Fibroblast of lung (primary cell): ENCODE measurements around the gene TEX261.

ENCODE experiments used
- CTCF ChIP-seq, 2 donors: IDR thresholded peaks in 1 of 2; conservative IDR thresholded peaks in 1 of 2; 1 replicate in 1 of 2; 2 replicates in 1 of 2; pipeline ENCODE4 v1.5.1; 2011 to 2012; ENCODE audit warnings: low read length in 2 of 2, control low read depth in 1 of 2, inconsistent platforms in 1 of 2, low read depth in 1 of 2, mild to moderate bottlenecking in 1 of 2
- EZH2 ChIP-seq: IDR thresholded peaks from 2 replicates; pipeline ENCODE4 v1.5.1; 2012; ENCODE audit warnings: low read length, control low read depth, mild to moderate bottlenecking; ENCODE audit errors: missing control alignments

GRCh38 chr2:70986499-70987189, 8.0 kb downstream of the TEX261 start:
- TF ChIP-seq CTCF (conservative IDR thresholded peaks at IDR 0.05 in 1 of 2, IDR thresholded peaks at IDR 0.05 in 1 of 2; ENCODE audit: low read depth in 1 of 2, low read length in 2 of 2) (no peak), EZH2 (no peak)
